Neural crest cell (in vitro differentiated cells): ENCODE results near the gene VSIG10L. TPM values are rescaled to one million over a fixed set of nuclear protein-coding genes. Genes with fewer than 3 reads are reported as not detected.

ENCODE experiments used
- DNase-seq: peaks from one replicate; pipeline ENCODE4 v3.0.0; 2021; ENCODE audit warnings: low read depth, mixed read lengths, low spot score
- H3K27ac Mint-ChIP-seq: one replicate; pipeline ENCODE4 v1.8.0; 2021; ENCODE audit warnings: mild to moderate bottlenecking, mixed read lengths; ENCODE audit not compliant: unreplicated experiment
- H3K27me3 Mint-ChIP-seq: 2 replicates; pipeline ENCODE4 v1.8.0; 2021; ENCODE audit warnings: low read depth, mild to moderate bottlenecking, mixed read lengths
- H3K36me3 Mint-ChIP-seq: 2 replicates; pipeline ENCODE4 v1.8.0; 2021; ENCODE audit warnings: low read depth, mild to moderate bottlenecking, mixed read lengths
- H3K4me1 Mint-ChIP-seq: 2 replicates; pipeline ENCODE4 v1.8.0; 2021; ENCODE audit warnings: mixed read lengths
- H3K4me3 Mint-ChIP-seq: one replicate; pipeline ENCODE4 v1.8.0; 2021; ENCODE audit warnings: mild to moderate bottlenecking, mixed read lengths
- H3K9me3 Mint-ChIP-seq: 2 replicates; pipeline ENCODE4 v1.8.0; 2021; ENCODE audit warnings: mixed read lengths
- total RNA-seq: library from RNA; stranded (reverse); gene quantifications from 2 replicates; pipeline ENCODE4 v1.2.1, GENCODE V29; 2021
- TF ChIP-seq, protein P1 (sequence below): fragments of 200-600 bp; sonication (generic); conservative IDR thresholded peaks from 2 replicates; pipeline ENCODE4 v1.5.0; 2021; ENCODE audit warnings: antibody characterized with exemption, mild to moderate bottlenecking

Gene VSIG10L
- total RNA-seq, 1 donor from 2014 or later, result 3.1 TPM

DNA sequence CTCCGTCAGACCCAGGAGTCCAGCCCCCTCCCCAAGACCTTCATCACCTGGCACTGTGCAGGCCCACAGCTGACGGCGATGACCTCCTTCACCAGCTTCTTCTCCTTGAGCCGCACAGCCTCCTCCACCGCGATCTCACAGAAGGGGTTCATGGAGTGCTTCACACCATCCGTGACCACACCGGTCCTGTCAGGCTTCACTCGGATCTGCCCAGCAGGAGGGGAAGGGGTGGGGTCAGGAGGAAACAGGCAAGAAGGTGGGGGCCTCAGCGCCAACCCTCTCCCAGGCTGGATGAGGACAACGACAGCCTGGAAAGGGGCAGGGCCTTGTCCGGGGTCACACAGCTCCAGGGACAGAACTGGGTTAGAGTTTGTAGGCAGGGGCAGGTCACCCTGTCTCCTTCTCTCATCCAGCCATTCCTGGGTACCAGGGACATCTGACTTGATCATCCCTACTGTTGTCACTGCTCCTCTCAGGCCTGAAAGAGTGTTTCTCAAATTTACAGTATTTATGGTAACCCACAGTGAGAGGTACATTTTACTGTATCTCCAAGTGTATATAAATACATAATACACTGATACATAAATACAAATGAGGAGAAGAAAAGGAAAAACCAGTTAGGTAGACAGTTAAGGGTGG, 12.3 kb upstream of the VSIG10L start:
- no peaks in the 10 kb centered on the region for H3K27me3 Mint-ChIP-seq
- peaks cover 22% of the 10 kb centered on the region for H3K4me1 Mint-ChIP-seq
- no peak for DNase-seq
- TF ChIP-seq, protein P1, sequence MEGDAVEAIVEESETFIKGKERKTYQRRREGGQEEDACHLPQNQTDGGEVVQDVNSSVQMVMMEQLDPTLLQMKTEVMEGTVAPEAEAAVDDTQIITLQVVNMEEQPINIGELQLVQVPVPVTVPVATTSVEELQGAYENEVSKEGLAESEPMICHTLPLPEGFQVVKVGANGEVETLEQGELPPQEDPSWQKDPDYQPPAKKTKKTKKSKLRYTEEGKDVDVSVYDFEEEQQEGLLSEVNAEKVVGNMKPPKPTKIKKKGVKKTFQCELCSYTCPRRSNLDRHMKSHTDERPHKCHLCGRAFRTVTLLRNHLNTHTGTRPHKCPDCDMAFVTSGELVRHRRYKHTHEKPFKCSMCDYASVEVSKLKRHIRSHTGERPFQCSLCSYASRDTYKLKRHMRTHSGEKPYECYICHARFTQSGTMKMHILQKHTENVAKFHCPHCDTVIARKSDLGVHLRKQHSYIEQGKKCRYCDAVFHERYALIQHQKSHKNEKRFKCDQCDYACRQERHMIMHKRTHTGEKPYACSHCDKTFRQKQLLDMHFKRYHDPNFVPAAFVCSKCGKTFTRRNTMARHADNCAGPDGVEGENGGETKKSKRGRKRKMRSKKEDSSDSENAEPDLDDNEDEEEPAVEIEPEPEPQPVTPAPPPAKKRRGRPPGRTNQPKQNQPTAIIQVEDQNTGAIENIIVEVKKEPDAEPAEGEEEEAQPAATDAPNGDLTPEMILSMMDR, result no peak
- peaks cover 3% of the 10 kb centered on the region for H3K36me3 Mint-ChIP-seq
- no peaks in the 10 kb centered on the region for H3K9me3 Mint-ChIP-seq
- H3K4me3 Mint-ChIP-seq, result peak overlapping the region; percentile 50
- peak overlapping the region; percentile 81 for H3K27ac Mint-ChIP-seq

DNA sequence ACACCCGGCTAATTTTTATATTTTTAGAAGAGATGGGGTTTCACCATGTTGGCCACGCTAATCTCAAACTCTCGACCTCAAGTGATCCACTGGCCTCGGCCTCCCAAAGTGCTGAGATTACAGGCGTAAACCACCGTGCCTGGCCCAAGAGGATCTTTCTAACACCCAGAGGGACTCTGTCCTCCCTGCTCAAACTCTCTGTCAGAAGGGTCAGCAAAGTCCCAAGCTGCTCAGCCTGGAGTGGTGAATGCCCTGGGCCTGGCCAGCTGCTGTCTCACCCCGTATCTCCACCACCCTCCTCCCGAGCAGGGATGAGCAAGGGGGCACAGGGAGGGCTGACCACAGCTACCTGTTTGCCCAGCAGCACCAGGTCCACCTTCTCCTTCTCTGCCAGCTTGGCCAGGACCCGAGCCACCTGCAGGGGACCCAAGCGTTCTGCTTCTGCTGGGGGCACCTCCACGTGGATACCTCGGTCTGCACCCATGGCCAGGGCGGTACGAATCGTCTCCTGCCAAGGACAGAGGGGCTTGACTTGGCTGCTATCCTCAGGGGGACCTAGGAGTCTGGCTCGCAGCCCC, 10.9 kb upstream of the VSIG10L start:
- no peaks in the 10 kb centered on the region for H3K27me3 Mint-ChIP-seq
- no peaks in the 10 kb centered on the region for H3K9me3 Mint-ChIP-seq
- no peak overlapping the region for H3K27ac Mint-ChIP-seq
- peaks cover 22% of the 10 kb centered on the region for H3K4me1 Mint-ChIP-seq
- DNase-seq, result no peak
- H3K4me3 Mint-ChIP-seq, result no peak overlapping the region
- H3K36me3 Mint-ChIP-seq, result peaks cover 3% of the 10 kb centered on the region
- TF ChIP-seq, protein P1, result no peak

GRCh38 chr19:51351266-51351990, 9.5 kb upstream of the VSIG10L start:
- no peak for DNase-seq
- H3K36me3 Mint-ChIP-seq, result peaks cover 7% of the 10 kb centered on the region
- no peaks in the 10 kb centered on the region for H3K27me3 Mint-ChIP-seq
- peak overlapping the region; percentile 78 for H3K27ac Mint-ChIP-seq
- no peaks in the 10 kb centered on the region for H3K9me3 Mint-ChIP-seq
- TF ChIP-seq, protein P1, result no peak
- no peak overlapping the region for H3K4me3 Mint-ChIP-seq
- H3K4me1 Mint-ChIP-seq, result peaks cover 19% of the 10 kb centered on the region

DNA sequence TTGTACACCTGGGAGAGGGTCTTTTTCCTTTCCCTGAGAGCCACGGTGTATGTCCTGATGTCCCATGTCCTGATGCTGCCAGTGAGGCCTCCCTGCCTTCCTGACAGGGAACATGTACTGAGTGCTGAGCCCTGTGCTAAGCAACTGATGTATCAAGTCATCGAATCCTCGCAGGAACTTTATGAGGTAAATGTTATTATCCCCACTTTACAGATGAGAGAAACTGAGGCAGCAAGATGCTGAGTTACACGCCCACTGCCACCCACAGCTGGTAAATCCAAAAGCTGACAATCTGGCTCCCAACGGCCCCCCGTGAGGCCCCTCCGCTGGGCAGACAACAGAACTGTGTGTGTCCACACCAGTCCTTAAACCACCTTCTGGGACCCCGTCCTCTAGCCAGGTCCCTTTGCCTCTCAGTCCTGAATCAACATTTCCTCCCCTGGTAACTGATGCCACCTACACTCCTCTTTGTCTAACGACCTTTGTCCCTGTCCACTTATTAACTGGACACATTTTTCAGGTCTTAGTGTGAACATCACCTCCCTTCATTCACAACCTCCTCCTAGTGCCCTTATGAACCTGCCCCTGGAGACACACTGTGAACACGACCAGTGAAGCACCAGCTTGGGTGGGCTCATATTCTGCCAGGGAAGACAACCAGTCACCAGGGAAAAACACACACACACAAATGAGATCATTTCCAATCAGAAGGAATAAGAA, 5.4 kb upstream of the VSIG10L start:
- no peaks in the 10 kb centered on the region for H3K9me3 Mint-ChIP-seq
- no peak overlapping the region for H3K4me3 Mint-ChIP-seq
- no peak overlapping the region for H3K27ac Mint-ChIP-seq
- H3K27me3 Mint-ChIP-seq, result peaks cover 4% of the 10 kb centered on the region
- peaks cover 7% of the 10 kb centered on the region for H3K36me3 Mint-ChIP-seq
- DNase-seq, result no peak
- TF ChIP-seq, protein P1, result no peak
- H3K4me1 Mint-ChIP-seq, result no peaks in the 10 kb centered on the region

DNA sequence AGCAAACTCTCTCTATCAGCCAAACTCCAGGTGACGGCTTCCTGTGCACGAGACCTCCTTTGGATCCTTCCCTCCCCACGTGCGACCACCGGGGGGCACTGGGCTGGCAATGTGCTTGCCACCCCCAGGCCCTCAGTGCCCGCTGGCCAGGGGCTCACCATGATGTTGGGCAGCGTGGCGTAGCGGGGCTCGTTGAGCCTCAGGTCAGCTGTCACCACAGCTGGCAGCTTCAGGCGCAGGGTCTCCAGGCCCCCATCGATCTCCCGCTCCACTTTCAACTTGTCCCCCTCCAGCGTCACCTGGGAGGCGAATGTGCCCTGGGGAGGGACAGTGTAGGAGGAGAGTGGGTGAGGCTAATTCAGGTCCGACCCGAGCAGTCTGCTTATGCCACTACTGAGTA, 4.8 kb upstream of the VSIG10L start:
- no peak overlapping the region for H3K4me3 Mint-ChIP-seq
- H3K27ac Mint-ChIP-seq, result peak overlapping the region; percentile 78
- DNase-seq, result no peak
- H3K4me1 Mint-ChIP-seq, result no peaks in the 10 kb centered on the region
- H3K36me3 Mint-ChIP-seq, result peaks cover 4% of the 10 kb centered on the region
- TF ChIP-seq, protein P1, result no peak
- no peaks in the 10 kb centered on the region for H3K9me3 Mint-ChIP-seq
- peaks cover 6% of the 10 kb centered on the region for H3K27me3 Mint-ChIP-seq
